Activated CD8-positive, alpha-beta memory T cell treated with anti-CD3 and anti-CD28 coated beads, Interleukin-2, amount 50 U/mL, for 24 hours (primary cell): Measurements from ENCODE around the gene FLRT2.

ENCODE experiments used
- DNase-seq: peaks from one replicate; pipeline ENCODE4 v3.0.0-alpha.2; 2020; ENCODE audit errors: extremely low read depth

Gene FLRT2

GRCh38 chr14:85596562-85596961, 66.6 kb downstream of the FLRT2 start:
- DNase-seq, result no peak

DNA sequence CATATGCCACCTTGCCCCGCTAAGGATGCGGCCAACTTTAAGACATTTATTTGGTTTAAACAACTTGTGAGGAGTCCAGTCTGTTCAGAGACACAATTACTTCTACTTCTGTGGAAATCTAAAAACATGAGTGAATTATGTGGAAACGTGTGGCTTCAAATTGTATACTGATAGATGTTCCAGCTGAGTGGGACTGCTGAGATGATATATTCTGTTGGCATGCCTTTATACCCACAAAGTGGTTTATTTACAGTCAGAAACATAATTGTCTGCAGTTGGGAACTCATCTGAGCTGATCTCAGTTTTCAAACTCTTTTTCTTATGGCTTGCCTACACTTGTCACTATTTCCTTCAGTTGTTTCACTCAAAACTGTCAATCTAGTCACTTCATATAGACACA, 67.8 kb downstream of the FLRT2 start:
- no peak for DNase-seq

GRCh38 chr14:85599939-85600338, 70.0 kb downstream of the FLRT2 start:
- no peak for DNase-seq

GRCh38 chr14:85601246-85601645, 71.3 kb downstream of the FLRT2 start:
- DNase-seq, result no peak

DNA sequence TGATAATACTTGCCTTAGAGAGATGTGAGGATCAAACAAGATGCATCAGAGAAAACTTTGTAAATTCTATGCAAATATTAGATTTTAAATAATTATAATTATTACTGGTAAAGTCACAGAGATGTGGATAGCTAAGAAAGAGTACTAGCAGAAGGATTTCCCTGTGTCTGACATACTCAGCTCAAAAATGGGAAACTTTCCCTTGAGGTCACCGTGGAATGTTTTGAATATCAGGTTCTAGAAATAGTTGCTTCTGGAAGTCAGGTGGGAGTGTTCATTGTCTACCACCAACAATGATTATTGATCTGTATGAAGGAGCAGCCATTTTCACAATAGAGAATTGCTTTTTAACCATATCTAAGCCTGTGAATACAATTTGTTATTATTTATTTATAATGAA, 71.7 kb downstream of the FLRT2 start:
- no peak for DNase-seq

DNA sequence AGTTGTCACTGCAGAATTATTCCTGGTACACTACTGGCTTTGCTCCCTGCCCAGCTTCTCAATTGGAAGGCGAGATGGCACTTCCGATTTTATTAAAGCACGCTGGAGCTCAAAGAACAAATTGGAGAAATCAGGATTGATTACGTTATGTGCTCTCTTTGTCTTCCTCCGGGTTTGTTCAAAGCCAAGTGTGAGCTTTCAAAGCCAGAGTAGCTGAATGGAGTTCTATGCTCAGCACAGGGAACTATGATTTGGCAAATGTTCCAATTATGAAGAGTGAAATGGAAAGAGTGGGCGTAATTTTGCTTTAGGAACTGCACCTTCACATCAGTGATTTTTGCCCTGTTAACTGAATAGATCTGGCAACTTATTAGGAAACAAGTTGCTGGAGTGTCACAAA, 72.4 kb downstream of the FLRT2 start:
- DNase-seq, result no peak

GRCh38 chr14:85604021-85604420, 74.1 kb downstream of the FLRT2 start:
- no peak for DNase-seq

GRCh38 chr14:85604714-85605113, 74.8 kb downstream of the FLRT2 start:
- DNase-seq, result no peak

GRCh38 chr14:85607651-85608081, 77.7 kb downstream of the FLRT2 start:
- no peak for DNase-seq

DNA sequence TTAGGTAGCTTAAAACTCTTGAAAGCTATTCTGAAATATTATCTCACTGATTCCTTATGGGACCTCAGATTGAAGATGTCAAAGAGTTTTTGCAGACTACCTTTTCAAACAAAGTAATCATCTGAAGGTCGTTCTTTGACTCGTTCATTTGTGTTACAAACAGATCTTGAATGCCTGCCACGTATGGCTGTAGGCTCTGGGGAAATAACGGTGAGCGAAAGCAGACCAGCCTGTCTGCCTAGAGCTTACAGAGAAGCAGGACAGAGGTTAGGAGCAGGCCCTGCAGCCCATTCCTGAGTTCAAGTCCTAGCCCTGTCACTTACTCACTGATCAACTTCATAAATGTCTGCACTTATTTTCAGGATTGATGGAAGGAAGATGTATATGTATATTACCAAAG, 83.6 kb downstream of the FLRT2 start:
- no peak for DNase-seq

DNA sequence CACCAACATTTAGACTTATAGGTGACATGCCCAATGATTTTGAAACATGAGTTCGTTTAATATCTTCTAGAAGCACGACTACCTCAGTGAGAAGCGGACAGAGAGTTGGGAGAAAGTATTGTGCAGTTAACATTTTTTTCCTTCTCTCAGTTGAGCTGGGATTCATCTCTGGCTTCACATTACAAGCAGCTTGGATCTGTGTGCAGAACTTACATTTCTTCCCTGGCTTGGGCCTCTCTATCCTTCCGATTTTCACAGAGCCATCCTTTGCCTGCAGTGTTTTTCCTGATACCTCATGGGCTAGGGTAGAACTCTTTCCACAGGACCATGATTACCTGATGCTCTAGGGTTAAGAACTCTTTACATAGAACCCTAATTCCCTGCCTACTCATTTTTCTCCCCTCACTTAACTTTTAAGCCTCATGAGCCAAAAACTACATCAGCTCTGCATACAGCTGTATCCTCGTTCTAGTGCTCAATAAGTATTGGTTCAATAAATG, 86.5 kb downstream of the FLRT2 start:
- no peak for DNase-seq

DNA sequence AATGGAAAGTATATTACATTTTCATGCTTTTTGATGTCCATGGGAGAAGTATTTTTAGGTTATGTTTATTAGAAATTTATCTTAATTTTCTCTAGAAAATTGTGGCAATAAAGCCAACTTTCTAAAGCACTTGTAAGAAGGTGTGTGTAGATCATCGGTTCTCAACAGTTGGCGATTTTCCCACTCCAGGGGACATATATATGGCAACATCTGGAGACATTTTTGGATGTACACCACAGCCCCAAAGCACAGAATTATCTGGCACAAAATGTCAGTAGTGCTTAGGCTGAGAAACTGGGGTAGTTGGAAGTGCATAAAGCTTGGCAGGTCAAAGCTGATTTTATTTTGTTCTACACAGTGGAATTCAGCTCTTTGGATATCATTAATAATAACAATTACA, 86.9 kb downstream of the FLRT2 start:
- no peak for DNase-seq

- no peak for DNase-seq
Measured at GRCh38 chr14:85617791-85618190, 87.8 kb downstream of the FLRT2 start.

GRCh38 chr14:85618390-85618789, 88.4 kb downstream of the FLRT2 start:
- no peak for DNase-seq

DNA sequence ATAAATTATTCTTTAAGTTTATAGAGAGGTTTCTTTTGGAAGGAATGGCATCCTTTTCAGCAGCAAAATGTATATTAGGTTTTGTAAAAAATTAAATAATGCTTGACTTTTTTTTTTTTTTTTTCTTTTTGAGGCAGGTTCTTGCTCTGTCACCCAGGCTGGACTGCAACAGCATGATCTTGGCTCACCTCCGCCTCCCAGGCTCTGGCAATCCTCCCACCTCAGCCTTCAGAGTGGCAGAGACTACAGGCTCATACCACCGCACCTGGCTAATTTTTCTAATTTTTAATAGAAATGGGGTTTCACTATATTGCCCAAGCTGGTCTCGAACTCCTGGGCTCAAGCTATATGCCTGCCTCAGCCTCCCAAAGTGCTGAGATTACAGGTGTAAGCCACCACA, 89.0 kb downstream of the FLRT2 start:
- DNase-seq, result no peak

DNA sequence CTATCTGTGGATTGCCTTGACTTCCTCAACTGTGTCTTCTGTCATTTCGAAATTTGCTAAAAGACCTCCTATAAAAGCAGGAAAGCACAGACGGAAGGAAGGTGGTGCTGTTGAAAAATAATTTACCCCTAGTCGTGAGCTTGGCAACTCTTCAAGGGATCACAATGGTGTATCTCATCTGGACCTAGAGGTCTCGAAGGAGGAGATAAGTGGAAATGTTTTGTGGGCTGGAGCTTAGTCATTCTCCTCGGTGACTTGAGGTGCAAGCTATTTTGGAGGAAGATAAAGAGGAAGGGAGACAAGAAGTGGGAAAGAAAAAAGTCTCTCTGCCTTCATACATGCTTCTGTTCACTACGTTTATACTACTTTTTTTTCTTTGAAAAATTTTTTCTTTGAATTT, 89.9 kb downstream of the FLRT2 start:
- no peak for DNase-seq

DNA sequence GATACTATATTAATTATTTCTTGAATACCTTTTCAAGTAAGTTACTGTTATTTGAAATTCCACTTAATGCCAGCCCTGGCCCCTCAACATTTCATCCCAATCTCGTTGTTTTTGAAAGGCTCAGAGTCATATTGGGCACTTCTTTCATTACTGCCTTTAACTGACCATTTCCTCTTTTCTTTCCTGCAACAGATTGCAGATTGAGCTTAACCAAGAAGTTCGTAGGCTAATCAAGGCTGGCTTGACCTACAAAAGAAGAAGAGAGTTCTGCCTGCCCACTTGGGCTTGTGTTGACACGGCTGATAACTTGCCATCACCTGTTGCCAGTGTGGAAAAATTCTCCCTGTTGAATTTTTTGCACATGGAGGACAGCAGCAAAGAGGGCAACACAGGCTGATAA, 91.0 kb downstream of the FLRT2 start:
- no peak for DNase-seq

GRCh38 chr14:85622106-85622505, 92.2 kb downstream of the FLRT2 start:
- DNase-seq, result no peak

GRCh38 chr14:85622986-85623685, 93.2 kb downstream of the FLRT2 start:
- DNase-seq, result no peak

- no peak for DNase-seq
Measured at GRCh38 chr14:85625925-85626585, 96.1 kb downstream of the FLRT2 start.

- no peak for DNase-seq
Measured at GRCh38 chr14:85634205-85634604, 104.3 kb downstream of the FLRT2 start.

DNA sequence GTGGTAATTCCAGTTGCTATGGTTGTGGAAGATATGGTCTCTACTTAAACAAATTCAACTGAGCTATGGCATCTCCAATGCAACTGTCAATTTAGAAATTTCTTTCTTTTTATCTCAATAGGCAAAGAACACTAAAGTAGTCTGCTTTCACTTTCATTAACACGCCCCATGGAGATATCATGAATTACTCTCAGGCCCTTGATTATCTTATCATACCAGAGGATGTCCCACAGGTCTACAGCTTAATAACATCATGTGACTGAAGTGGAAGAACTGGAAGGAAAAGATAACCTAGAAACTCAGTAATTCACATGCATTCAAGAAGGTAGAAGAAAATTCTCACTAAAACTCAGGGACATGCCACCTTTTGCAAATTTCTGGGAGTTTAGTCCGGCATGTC, 114.3 kb downstream of the FLRT2 start:
- no peak for DNase-seq

DNA sequence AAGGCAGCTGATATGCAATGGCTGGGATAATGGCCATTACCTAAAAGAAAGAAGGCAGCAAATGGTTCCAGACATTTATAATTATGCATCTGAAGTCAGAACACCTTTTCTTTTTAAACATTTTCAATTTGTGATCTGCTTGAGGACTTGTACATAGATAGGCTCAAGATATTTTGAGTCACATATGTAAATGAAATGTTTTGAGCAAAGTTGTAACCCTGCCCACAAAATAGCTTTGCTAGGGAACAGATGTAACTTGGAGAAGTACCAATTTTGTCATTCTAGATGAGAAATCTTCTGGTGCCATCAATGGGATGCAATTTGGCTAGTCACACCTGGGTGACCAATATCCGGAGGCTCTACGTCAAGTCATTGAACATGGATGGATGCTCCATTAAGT, 123.1 kb downstream of the FLRT2 start:
- no peak for DNase-seq
